ENCODE measurements around the gene JAG1. TPM values are rescaled to one million over a fixed set of nuclear protein-coding genes. Genes with fewer than 3 reads are reported as not detected.

The JAG1 gene
- total RNA-seq, 4 donors from 2014 or later: 30.7 to 41.9 (median 36.3) TPM

DNA sequence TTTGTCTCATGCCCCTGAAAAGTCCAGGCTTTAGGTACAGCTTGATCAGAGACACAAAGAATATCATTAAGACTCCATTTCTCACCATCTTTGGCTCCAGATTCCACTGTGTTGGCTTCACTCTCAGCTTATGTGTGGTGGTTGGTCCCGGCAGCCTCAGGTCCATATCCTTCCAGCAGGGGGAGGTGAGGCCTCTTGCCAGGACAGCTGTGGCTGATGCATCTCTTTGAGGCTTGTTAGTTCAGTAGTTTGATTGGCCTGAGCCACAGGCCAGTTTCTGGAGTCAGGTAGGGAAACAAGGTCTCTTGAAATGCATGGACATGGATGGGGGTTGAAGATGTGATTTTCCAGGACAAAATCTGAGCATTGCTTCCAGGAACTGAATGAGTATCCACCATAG is 62.4 kb downstream of the JAG1 start:
- DNase-seq (ENCODE audit: extremely low spot score): no peak
- peak overlapping the region in 1 of 4 donors; percentile 16 for H3K27ac ChIP-seq (replicated peaks in 1 of 4)
- intact Hi-C loops (cut with DNase I): no loop called here

DNA sequence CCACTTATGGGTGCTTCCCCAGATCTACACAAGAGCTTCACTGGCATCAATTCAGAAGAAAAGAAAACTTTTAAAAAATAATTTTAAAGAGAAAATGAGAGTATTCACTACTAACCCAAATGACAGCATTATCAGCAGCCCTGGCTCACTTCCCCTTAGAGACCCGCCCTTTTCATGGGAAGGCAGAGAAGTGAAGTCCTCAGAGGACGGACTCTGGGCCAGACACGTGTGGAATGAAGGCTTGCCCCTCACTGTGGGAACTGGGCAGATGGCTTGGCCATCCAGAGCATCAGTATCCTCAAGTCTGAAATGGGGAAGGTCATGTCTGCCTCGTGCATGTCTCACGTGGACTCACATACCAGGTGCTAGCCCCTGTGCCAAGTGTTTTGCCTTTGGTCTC is 63.5 kb downstream of the JAG1 start:
- Histone ChIP-seq H3K27ac (replicated peaks in 1 of 4) (peak overlapping the region; percentile 13 to 73 (median 50)), H3K4me3 (no peak overlapping the region), H3K27me3 (no peaks in the 10 kb centered on the region), H3K9me3 (no peaks in the 10 kb centered on the region), H3K36me3 (no peaks in the 10 kb centered on the region), H3K4me1 (peaks cover 0 to 13% (median 9%) of the 10 kb centered on the region in 4 donors)
- intact Hi-C loops (cut with DNase I): no loop called here
- 61% methylated on average over 5 of the region's 5 CpGs for WGBS
- TF ChIP-seq POLR2AphosphoS5 (IDR thresholded peaks at IDR 0.05) (no peak), POLR2A (IDR thresholded peaks at IDR 0.05; ENCODE audit: low read depth) (no peak), EP300 (IDR thresholded peaks at IDR 0.05) (no peak)
- TF ChIP-seq, protein P1, sequence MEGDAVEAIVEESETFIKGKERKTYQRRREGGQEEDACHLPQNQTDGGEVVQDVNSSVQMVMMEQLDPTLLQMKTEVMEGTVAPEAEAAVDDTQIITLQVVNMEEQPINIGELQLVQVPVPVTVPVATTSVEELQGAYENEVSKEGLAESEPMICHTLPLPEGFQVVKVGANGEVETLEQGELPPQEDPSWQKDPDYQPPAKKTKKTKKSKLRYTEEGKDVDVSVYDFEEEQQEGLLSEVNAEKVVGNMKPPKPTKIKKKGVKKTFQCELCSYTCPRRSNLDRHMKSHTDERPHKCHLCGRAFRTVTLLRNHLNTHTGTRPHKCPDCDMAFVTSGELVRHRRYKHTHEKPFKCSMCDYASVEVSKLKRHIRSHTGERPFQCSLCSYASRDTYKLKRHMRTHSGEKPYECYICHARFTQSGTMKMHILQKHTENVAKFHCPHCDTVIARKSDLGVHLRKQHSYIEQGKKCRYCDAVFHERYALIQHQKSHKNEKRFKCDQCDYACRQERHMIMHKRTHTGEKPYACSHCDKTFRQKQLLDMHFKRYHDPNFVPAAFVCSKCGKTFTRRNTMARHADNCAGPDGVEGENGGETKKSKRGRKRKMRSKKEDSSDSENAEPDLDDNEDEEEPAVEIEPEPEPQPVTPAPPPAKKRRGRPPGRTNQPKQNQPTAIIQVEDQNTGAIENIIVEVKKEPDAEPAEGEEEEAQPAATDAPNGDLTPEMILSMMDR (IDR thresholded peaks at IDR 0.05): no peak
- DNase-seq (ENCODE audit: extremely low spot score): no peak

More for the DNA sequence above, 62.4 kb downstream of the JAG1 start:
- 38% methylated on average over 1 of the region's 1 CpG for WGBS
- Histone ChIP-seq H3K36me3 (no peaks in the 10 kb centered on the region), H3K27me3 (no peaks in the 10 kb centered on the region), H3K4me3 (no peak overlapping the region), H3K4me1 (peaks cover 0 to 7% (median 2%) of the 10 kb centered on the region in 4 donors), H3K9me3 (no peaks in the 10 kb centered on the region)
- TF ChIP-seq, protein P1 (IDR thresholded peaks at IDR 0.05): peak; percentile 11 to 41 (median 25)
- TF ChIP-seq POLR2A (IDR thresholded peaks at IDR 0.05; ENCODE audit: low read depth): no peak
- TF ChIP-seq POLR2AphosphoS5 (IDR thresholded peaks at IDR 0.05): no peak
- TF ChIP-seq EP300 (IDR thresholded peaks at IDR 0.05): no peak

GRCh38 chr20:10609770-10610169 is 64.0 kb downstream of the JAG1 start:
- DNase-seq (ENCODE audit: extremely low spot score): no peak
- H3K4me1 ChIP-seq: peaks cover 0 to 16% (median 12%) of the 10 kb centered on the region in 4 donors
- peak overlapping the region; percentile 64 to 73 (median 68) for H3K27ac ChIP-seq (replicated peaks in 1 of 4)
- no peak for TF ChIP-seq POLR2A (IDR thresholded peaks at IDR 0.05; ENCODE audit: low read depth)
- no peaks in the 10 kb centered on the region for H3K36me3 ChIP-seq
- no peak overlapping the region for H3K4me3 ChIP-seq
- intact Hi-C loops (cut with DNase I): no loop called here
- H3K27me3 ChIP-seq: no peaks in the 10 kb centered on the region
- no peaks in the 10 kb centered on the region for H3K9me3 ChIP-seq

GRCh38 chr20:10609276-10609675 is 64.5 kb downstream of the JAG1 start:
- intact Hi-C loops (cut with DNase I): no loop called here
- peaks cover 0 to 20% (median 16%) of the 10 kb centered on the region in 4 donors for H3K4me1 ChIP-seq
- H3K4me3 ChIP-seq: no peak overlapping the region
- TF ChIP-seq, protein P1 (IDR thresholded peaks at IDR 0.05): no peak
- TF ChIP-seq EP300 (IDR thresholded peaks at IDR 0.05) (no peak), POLR2AphosphoS5 (IDR thresholded peaks at IDR 0.05) (peak in 1 of 2 donors; percentile 17), POLR2A (IDR thresholded peaks at IDR 0.05; ENCODE audit: low read depth) (no peak)
- H3K27me3 ChIP-seq: no peaks in the 10 kb centered on the region
- peak overlapping the region; percentile 64 to 73 (median 68) for H3K27ac ChIP-seq (replicated peaks in 1 of 4)
- WGBS: 75% methylated on average over 2 of the region's 2 CpGs
- no peaks in the 10 kb centered on the region for H3K9me3 ChIP-seq
- H3K36me3 ChIP-seq: no peaks in the 10 kb centered on the region
- DNase-seq (ENCODE audit: extremely low spot score): no peak

DNA sequence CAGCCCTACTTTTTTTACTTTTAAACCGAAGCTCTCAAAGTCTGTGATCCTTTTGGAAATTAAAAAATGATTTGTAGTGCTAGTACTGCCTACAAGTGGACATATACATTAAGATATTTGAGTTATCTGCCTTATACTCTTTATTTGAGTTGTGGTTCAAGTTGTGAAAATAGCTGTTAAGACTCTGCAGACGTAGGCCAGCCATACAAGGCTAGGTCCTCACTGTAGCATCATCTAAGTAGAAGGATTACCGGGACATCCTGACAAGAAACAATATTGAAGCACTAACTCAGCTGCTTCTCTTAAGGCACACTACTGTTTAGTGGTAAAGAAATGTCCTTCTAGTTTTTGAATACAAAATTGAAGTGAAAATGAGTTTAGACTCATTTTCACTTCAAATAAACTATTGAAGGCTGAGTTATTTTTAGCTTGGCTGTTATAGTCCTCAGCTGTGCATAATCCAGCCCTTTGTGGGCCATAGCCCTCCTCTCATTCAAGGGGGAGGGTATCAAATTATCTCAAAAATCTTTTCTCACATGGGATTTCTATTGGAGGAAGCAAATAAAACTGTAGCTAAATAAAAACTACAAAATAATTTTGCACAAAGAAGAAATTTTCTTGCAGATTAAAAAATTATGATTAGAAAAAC is 68.1 kb downstream of the JAG1 start:
- no peak for DNase-seq (ENCODE audit: extremely low spot score)
- 79% methylated on average over 3 of the region's 3 CpGs for WGBS
- peaks cover 0 to 26% (median 23%) of the 10 kb centered on the region in 4 donors for H3K4me1 ChIP-seq
- H3K4me3 ChIP-seq: no peak overlapping the region
- peak overlapping the region; percentile 49 to 68 (median 58) for H3K27ac ChIP-seq (replicated peaks in 1 of 4)
- H3K9me3 ChIP-seq: no peaks in the 10 kb centered on the region
- H3K27me3 ChIP-seq: no peaks in the 10 kb centered on the region
- no peak for TF ChIP-seq POLR2A (IDR thresholded peaks at IDR 0.05; ENCODE audit: low read depth)
- TF ChIP-seq POLR2AphosphoS5 (IDR thresholded peaks at IDR 0.05): no peak
- TF ChIP-seq, protein P1 (IDR thresholded peaks at IDR 0.05): no peak
- no peak for TF ChIP-seq EP300 (IDR thresholded peaks at IDR 0.05)
- intact Hi-C loops (cut with DNase I): no loop called here
- H3K36me3 ChIP-seq: no peaks in the 10 kb centered on the region

All from esophagus muscularis mucosa (tissue), 4 donors.